Left lung (tissue), 10 donors: Measurements from ENCODE around the gene HTR4. TPM values are rescaled to one million over a fixed set of nuclear protein-coding genes. Genes with fewer than 3 reads are reported as not detected.

Experiments
- ATAC-seq: fragments of 200-7000 bp; cut with Tn5 transposase; one replicate; pipeline ENCODE4 v1.9.1; 2020; ENCODE audit warnings: moderate library complexity
- DNase-seq, 4 donors: peaks; one replicate each; pipeline ENCODE4 v3.0.0-alpha.2; 2013 to 2020
- H3K27ac ChIP-seq, 2 donors: fragments of 200-600 bp; sonication (generic) in 1 of 2; one replicate each; pipeline versions ENCODE4 v1.5.0 to v1.8.0; 2020 to 2021
- H3K27me3 ChIP-seq, 2 donors: fragments of 200-600 bp; sonication (generic) in 1 of 2; one replicate each; pipeline versions ENCODE4 v1.5.0 to v1.8.0; 2020 to 2021
- H3K36me3 ChIP-seq, 2 donors: fragments of 200-600 bp; sonication (generic) in 1 of 2; one replicate each; pipeline versions ENCODE4 v1.5.0 to v1.8.0; 2020 to 2021
- H3K4me1 ChIP-seq, 2 donors: fragments of 200-600 bp; one replicate each; pipeline ENCODE4 v1.8.0; 2021
- H3K4me3 ChIP-seq, 2 donors: fragments of 200-600 bp; sonication (generic) in 1 of 2; one replicate each; pipeline versions ENCODE4 v1.5.0 to v1.8.0; 2020 to 2021; ENCODE audit warnings: mild to moderate bottlenecking in 1 of 2
- H3K9me3 ChIP-seq, 2 donors: fragments of 200-600 bp; sonication (generic) in 1 of 2; one replicate each; pipeline versions ENCODE4 v1.5.0 to v1.8.0; 2020 to 2021
- intact Hi-C, 2 donors: fragments of 100-400 bp; cut with DNase I; formaldehyde crosslinking; loops; one replicate each; pipeline versions ENCODE4 v1.11.2 to v1.14.2; 2022
- polyA plus RNA-seq, 6 donors: library from polyadenylated mRNA; unstranded; fragments of 120-200 nt; gene quantifications; one replicate each; pipeline ENCODE4 v1.2.1, GENCODE V29; 2013; ENCODE audit not compliant: insufficient read length in 6 of 6
- total RNA-seq, 2 donors: library from RNA; stranded (reverse); fragmentation: NEBNext Ultra II Directional; extraction: Animal tissue kit (Norgen Biotek cat#: 25700); gene quantifications; one replicate each; pipeline ENCODE4 v1.2.1, GENCODE V29; 2021
- TF ChIP-seq, protein P1 (sequence below), 2 donors: fragments of 200-600 bp; sonication (generic) in 1 of 2; IDR thresholded peaks; one replicate each; pipeline versions ENCODE4 v1.5.0 to v1.8.0; 2021; ENCODE audit warnings: antibody characterized with exemption in 2 of 2
- donor health status: DM: no; HTN: yes; CAD: no.
- donor health status: DM: no; HTN: no; CAD: no.

Gene HTR4
- total and polyA plus RNA-seq, 8 donors: 0.38 to 1.5 (median 0.76) TPM; not detected in 2

DNA sequence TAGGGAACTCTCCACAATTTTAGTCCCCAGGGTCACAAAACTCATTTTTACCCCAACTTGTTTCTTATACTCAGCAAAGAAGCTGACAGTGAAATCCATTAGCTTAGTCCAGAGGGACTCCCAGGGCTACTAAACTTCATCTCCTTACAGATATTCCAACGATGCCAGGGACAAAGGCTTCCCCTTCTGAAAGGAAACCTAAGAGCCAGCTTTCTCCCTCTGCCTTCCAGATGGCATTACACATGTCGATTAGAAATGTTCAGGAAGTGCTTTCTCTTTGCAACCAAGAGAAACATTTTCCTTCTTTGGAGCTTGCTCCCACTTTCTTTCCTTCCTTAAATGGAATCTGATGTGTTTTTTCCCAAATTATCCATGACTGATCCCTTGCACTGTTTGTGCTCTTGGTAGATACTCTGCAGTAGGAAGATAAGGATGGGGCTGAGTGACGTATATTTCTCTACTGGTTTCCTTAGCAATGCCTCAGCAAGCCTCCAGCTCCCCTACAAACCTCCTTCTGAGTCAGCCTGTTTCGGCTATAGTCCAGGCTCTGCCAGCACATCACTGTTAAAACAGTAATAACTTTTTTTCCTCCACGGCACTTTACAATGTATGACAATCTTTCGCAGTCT lies 43.0 kb upstream of the HTR4 start:
- H3K4me1 ChIP-seq: no peaks in the 10 kb centered on the region
- H3K27ac ChIP-seq: no peak overlapping the region
- TF ChIP-seq, protein P1, sequence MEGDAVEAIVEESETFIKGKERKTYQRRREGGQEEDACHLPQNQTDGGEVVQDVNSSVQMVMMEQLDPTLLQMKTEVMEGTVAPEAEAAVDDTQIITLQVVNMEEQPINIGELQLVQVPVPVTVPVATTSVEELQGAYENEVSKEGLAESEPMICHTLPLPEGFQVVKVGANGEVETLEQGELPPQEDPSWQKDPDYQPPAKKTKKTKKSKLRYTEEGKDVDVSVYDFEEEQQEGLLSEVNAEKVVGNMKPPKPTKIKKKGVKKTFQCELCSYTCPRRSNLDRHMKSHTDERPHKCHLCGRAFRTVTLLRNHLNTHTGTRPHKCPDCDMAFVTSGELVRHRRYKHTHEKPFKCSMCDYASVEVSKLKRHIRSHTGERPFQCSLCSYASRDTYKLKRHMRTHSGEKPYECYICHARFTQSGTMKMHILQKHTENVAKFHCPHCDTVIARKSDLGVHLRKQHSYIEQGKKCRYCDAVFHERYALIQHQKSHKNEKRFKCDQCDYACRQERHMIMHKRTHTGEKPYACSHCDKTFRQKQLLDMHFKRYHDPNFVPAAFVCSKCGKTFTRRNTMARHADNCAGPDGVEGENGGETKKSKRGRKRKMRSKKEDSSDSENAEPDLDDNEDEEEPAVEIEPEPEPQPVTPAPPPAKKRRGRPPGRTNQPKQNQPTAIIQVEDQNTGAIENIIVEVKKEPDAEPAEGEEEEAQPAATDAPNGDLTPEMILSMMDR (IDR thresholded peaks at IDR 0.05): no peak
- DNase-seq (no peak), ATAC-seq (peak; percentile 66)
- no peaks in the 10 kb centered on the region for H3K36me3 ChIP-seq
- no peaks in the 10 kb centered on the region for H3K27me3 ChIP-seq
- H3K9me3 ChIP-seq: peaks cover 0 to 8% of the 10 kb centered on the region in 2 donors
- intact Hi-C loops: no loop called here
- H3K4me3 ChIP-seq: no peak overlapping the region

- Histone ChIP-seq H3K4me3 (no peak overlapping the region), H3K4me1 (no peaks in the 10 kb centered on the region), H3K27me3 (no peaks in the 10 kb centered on the region), H3K9me3 (peaks cover 0 to 3% of the 10 kb centered on the region in 2 donors), H3K36me3 (no peaks in the 10 kb centered on the region), H3K27ac (no peak overlapping the region)
- TF ChIP-seq, protein P1 (IDR thresholded peaks at IDR 0.05): no peak
- intact Hi-C loops: no loop called here
- no peak for ATAC-seq
- peak in 2 of 4 donors; percentile 68 to 69 for DNase-seq
Measured at GRCh38 chr5:148696187-148697036, 42.1 kb upstream of the HTR4 start.

DNA sequence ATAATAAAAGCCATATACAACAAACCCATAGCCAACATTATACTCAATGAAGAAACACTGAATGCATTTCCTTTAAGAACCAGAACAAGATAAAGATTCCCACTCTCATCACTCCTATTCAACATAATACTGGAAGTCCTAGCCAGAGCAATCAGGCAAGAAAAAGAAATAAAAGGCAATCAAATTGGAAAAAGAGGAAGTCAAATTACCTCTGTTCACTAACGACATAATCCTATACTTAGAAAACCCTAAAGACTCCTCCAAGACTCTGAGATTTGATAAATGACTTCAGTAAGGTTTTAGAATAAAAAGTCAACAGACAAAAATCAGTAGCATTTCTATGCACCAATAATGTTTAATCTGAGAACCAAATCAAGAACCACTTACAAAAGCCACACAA lies 36.6 kb upstream of the HTR4 start:
- no peak for DNase-seq
- ATAC-seq: no peak

GRCh38 chr5:148688787-148689186 lies 34.5 kb upstream of the HTR4 start:
- ATAC-seq (no peak), DNase-seq (no peak)
- Histone ChIP-seq H3K27ac (no peak overlapping the region), H3K4me1 (peaks cover 0 to 4% of the 10 kb centered on the region in 2 donors), H3K36me3 (no peaks in the 10 kb centered on the region), H3K9me3 (peaks cover 0 to 16% of the 10 kb centered on the region in 2 donors), H3K4me3 (no peak overlapping the region), H3K27me3 (no peaks in the 10 kb centered on the region)
- TF ChIP-seq, protein P1 (IDR thresholded peaks at IDR 0.05): no peak
- intact Hi-C loops: no loop called here

More for the DNA sequence above, 36.6 kb upstream of the HTR4 start:
- Histone ChIP-seq H3K27ac (no peak overlapping the region), H3K4me3 (no peak overlapping the region), H3K27me3 (no peaks in the 10 kb centered on the region), H3K9me3 (peaks cover 0 to 16% of the 10 kb centered on the region in 2 donors), H3K4me1 (peaks cover 0 to 2% of the 10 kb centered on the region in 2 donors), H3K36me3 (no peaks in the 10 kb centered on the region)
- TF ChIP-seq, protein P1 (IDR thresholded peaks at IDR 0.05): no peak
- intact Hi-C loops: no loop called here

DNA sequence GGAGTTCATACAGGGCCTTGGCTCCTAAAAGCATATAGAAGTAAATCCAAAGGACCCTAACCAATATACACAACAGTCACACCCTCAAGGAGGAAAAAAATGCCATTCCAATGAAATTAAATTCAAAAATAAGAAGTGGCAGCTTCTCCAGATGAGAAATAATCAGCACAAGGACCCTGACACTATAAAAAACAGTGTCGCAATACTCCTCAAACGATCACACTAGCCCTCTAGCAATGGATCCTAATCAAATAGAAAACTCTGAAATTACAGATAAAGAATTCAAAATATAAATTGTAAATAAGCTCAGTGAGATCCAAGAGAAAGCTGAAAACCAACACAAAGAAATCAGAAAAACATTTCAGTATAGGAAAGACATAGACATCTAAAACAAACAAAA lies 33.5 kb upstream of the HTR4 start:
- no peaks in the 10 kb centered on the region for H3K27me3 ChIP-seq
- H3K36me3 ChIP-seq: no peaks in the 10 kb centered on the region
- TF ChIP-seq, protein P1 (IDR thresholded peaks at IDR 0.05): no peak
- DNase-seq (no peak), ATAC-seq (no peak)
- peaks cover 0 to 16% of the 10 kb centered on the region in 2 donors for H3K9me3 ChIP-seq
- no peak overlapping the region for H3K27ac ChIP-seq
- peaks cover 0 to 4% of the 10 kb centered on the region in 2 donors for H3K4me1 ChIP-seq
- intact Hi-C loops: no loop called here
- H3K4me3 ChIP-seq: no peak overlapping the region
